ENCODE measurements around the gene RAD50. TPM values are rescaled to one million over a fixed set of nuclear protein-coding genes. Genes with fewer than 3 reads are reported as not detected.

RAD50 gene
- total and polyA plus RNA-seq, 2 of the 4 experiments (the other 2 are of a cell fraction), result 5.2 to 6.2 TPM

GRCh38 chr5:132525299-132525724 is 31.5 kb upstream of the RAD50 start:
- no peak overlapping the region for H2BK5ac ChIP-seq (ENCODE audit: low read depth, low read length, poor library complexity, severe bottlenecking)
- H2AK5ac ChIP-seq (ENCODE audit: low read depth, low read length), result no peak overlapping the region
- no peaks in the 10 kb centered on the region for H3K9me3 ChIP-seq (ENCODE audit: control insufficient read depth, insufficient read depth, low read length)
- CTCF ChIA-PET, result interaction anchor here (2.1 kb wide), 1 partner anchor 11 kb away, joined by 8 read pairs; no protein-coding TSS in a partner anchor
- no peak overlapping the region for H3K4ac ChIP-seq (ENCODE audit: low read depth, low read length)
- no peaks in the 10 kb centered on the region for H3K9me1 ChIP-seq (ENCODE audit: insufficient read depth, low read length)
- H2AK9ac ChIP-seq (replicated peaks; ENCODE audit: low read depth, low read length, poor library complexity), result no peak overlapping the region
- POLR2A ChIA-PET (ENCODE audit: unreplicated experiment), result no interaction called here
- dilution Hi-C loops (cut with HindIII; ENCODE audit: low sequenced_read_pairs, unreplicated experiment), result no loop called here
- no peak for DNase-seq
- intact Hi-C loops (cut with micrococcal nuclease), result loop anchor here (5.0 to 10.0 kb wide), 2 partner anchors 179 to 297 kb away; no protein-coding TSS in a partner anchor
- in situ Hi-C loops (cut with MboI; ENCODE audit: low sequenced_read_pairs), result loop anchor here (10.0 kb wide), 1 partner anchor 189 kb away; no protein-coding TSS in a partner anchor
- no peaks in the 10 kb centered on the region for H3K79me1 ChIP-seq (ENCODE audit: low read depth in 1 of 2, low read length in 2 of 2)
- TF ChIP-seq RFX5 (IDR thresholded peaks at IDR 0.05; ENCODE audit: low read depth, low read length), result no peak
- no peak for TF ChIP-seq SMC3 (IDR thresholded peaks at IDR 0.05; ENCODE audit: low read depth, low read length)
- TF ChIP-seq CEBPB (IDR thresholded peaks at IDR 0.05; ENCODE audit: low read depth, low read length), result no peak
- no peak for TF ChIP-seq CHD1 (IDR thresholded peaks at IDR 0.05; ENCODE audit: low read depth, low read length)
- TF ChIP-seq BHLHE40 (IDR thresholded peaks at IDR 0.05; ENCODE audit: low read depth, low read length), result no peak
- no peak for TF ChIP-seq ELK1 (IDR thresholded peaks at IDR 0.05; ENCODE audit: borderline replicate concordance, low read depth, low read length)
- TF ChIP-seq POLR2A (IDR thresholded peaks at IDR 0.05; ENCODE audit: low read depth, low read length), result no peak
- TF ChIP-seq MAFK (IDR thresholded peaks at IDR 0.05; ENCODE audit: low read depth, low read length), result no peak
- TF ChIP-seq MAZ (IDR thresholded peaks at IDR 0.05; ENCODE audit: borderline replicate concordance, low read depth, low read length), result no peak
- TF ChIP-seq FOS (IDR thresholded peaks at IDR 0.05; ENCODE audit: low read depth, low read length), result no peak
- no peak for TF ChIP-seq USF2 (IDR thresholded peaks at IDR 0.05; ENCODE audit: low read depth, low read length)
- no peak for TF ChIP-seq NFE2L2 (IDR thresholded peaks at IDR 0.05; ENCODE audit: low read depth, low read length)
- no peak for TF ChIP-seq CTCF (conservative IDR thresholded peaks at IDR 0.05; ENCODE audit: low read depth, low read length)
- no peak for TF ChIP-seq RCOR1 (IDR thresholded peaks at IDR 0.05; ENCODE audit: insufficient replicate concordance, low read length)
- TF ChIP-seq RAD21 (IDR thresholded peaks at IDR 0.05; ENCODE audit: low read length), result no peak
- no peak for TF ChIP-seq MXI1 (IDR thresholded peaks at IDR 0.05; ENCODE audit: borderline replicate concordance, low read depth, low read length)
- no peak overlapping the region for H3K27ac ChIP-seq (ENCODE audit: insufficient read depth, low read length)
- no peak overlapping the region for H4K8ac ChIP-seq (ENCODE audit: low read depth in 2 of 2, low read length in 2 of 2)
- H3K4me1 ChIP-seq (ENCODE audit: control insufficient read depth, insufficient read depth, low read length), result peaks cover 1% of the 10 kb centered on the region; the same call in 1 of the 2 replicates
- H3K9ac ChIP-seq (ENCODE audit: low read depth, low read length), result no peak overlapping the region
- H2BK120ac ChIP-seq (ENCODE audit: low read depth, low read length), result no peak overlapping the region
- no TSS peak for BruUV-seq (replicated peaks)
- no peak overlapping the region for H2BK20ac ChIP-seq (ENCODE audit: low read depth, low read length)
- H3K27me3 ChIP-seq (ENCODE audit: control insufficient read depth, insufficient read depth, low read length), result peaks cover 13% of the 10 kb centered on the region
- H2AFZ ChIP-seq (replicated peaks; ENCODE audit: low read length, poor library complexity), result no peak overlapping the region
- no peak overlapping the region for H3K14ac ChIP-seq (replicated peaks; ENCODE audit: low read depth, low read length)
- H3K4me3 ChIP-seq (ENCODE audit: insufficient read depth, low read depth, low read length), result no peak overlapping the region
- no peak overlapping the region for H2BK15ac ChIP-seq (ENCODE audit: low read depth, low read length)
- no peak overlapping the region for H4K5ac ChIP-seq (ENCODE audit: low read depth, low read length)
- no peaks in the 10 kb centered on the region for H3K36me3 ChIP-seq (ENCODE audit: control insufficient read depth, insufficient read depth, low read length)
- ATAC-seq (ENCODE audit: low read depth), result no peak
- H3K56ac ChIP-seq (ENCODE audit: extremely low read depth, insufficient read depth, low read length), result no peak overlapping the region
- H3K23ac ChIP-seq (ENCODE audit: low read depth, low read length), result no peak overlapping the region
- no peak overlapping the region for H3K18ac ChIP-seq (ENCODE audit: low read depth, low read length)
- no peaks in the 10 kb centered on the region for H4K20me1 ChIP-seq (ENCODE audit: insufficient read depth, low read length)
- no peak overlapping the region for H3K4me2 ChIP-seq (ENCODE audit: low read depth, low read length)
- H4K91ac ChIP-seq (ENCODE audit: insufficient read depth, low read depth, low read length), result no peak overlapping the region

Data from IMR-90 (cell line).